HG03103 (cell line): ENCODE data around the gene JADE1.
A peak's percentile ranks its signal among the peaks of the same experiment; 100 is the strongest.

Experiments used
- ATAC-seq: cut with Tn5 transposase; IDR thresholded peaks from one replicate; pipeline ENCODE4 v1.9.1; 2021; ENCODE audit warnings: low read depth; ENCODE audit not compliant: unreplicated experiment

The JADE1 gene

DNA sequence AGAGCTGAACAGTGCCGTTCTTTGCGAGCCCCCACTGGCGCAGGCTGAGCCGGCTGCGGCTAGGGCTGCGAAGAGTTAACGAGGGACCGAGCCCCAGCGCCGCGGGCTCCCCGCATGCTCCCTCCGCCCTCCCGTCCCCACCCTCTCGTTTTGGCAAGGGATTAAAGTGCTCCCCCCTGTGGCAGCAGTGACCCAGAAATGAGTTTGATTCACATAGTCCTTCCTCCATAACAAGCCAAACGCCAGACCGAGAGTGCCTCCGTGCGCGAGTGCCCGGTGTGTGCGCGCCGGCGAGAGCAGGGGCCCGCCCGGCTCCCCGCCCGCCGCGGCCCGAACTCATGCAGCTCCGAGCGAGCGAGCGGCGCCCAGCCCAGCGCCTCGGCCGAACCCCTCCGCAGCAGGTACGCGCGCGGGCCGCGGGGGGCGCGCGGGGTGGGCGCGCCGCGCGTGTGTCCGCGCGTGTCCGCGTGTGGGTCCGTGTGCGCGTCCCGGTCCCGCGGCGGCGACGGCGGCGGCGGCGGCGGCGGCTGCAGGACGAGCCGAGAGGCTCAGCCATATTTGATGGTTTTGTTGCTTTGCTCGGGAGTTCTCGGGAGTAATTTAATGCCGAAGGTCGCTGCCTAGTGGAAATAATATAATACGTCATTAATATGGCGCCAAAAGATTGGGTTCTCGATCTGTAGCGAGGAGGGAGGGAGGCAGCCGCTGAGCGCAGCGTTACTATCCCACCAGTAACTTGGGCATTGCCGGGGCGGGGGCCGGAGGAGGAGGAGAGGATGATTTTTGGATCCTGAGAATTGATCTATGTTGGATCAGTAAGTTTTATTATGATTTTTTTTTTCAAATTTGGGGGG, at the start of gene JADE1:
TSS of gene JADE1 (plus strand) at position 224 of the 854 bp plus-strand sequence. CDS start 22,059 bp downstream, outside the sequence.
- peak; percentile 42 for ATAC-seq

DNA sequence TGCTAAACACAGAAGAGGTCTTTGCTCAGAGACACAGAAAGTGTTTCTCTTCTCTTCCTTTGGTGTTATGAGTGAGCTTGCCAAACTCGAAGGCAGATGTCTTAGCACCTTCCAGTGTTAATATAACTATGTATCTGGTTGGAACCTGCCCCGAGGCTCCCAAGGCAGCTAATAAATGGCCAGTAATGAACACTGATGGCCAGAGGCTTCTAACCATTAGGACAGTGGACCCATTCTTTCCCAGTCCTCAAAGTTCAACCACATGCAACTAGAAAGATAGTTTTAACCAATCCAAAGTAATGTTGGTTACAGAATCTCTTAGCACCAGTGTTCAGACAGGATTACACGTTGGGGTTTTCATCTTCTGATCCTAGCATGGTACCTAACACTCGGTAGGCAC, 42.7 kb upstream of the JADE1 start:
- ATAC-seq = no peak

DNA sequence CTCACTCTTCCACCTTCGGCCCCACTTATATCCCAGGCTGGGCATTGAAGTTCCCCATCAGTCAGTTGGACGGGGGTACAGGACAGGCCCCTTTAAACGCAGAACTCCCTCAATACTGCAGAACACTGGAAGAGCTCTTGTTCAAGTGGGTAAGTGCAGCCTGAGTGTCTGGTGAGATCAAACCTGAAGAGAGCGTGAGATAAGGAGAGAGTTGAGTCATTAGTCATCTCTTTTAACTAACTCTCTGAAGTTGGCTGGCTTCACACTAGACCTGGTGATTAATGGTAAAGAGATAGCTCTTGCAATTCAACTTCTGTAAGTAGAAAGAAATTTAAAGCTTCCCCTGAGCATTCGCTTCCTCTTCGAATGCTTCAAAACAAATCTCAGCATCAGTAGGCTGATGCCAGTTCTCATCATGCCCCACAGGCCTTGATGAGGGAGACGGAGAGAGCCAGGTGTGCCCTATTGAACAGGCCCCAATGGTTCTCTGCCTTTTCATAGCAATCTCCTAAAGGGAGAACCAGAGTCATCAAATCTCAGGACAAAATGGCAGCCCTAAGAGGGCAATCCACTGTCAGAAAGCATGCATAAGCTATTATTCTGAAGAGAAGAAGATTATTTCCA, 41.0 kb upstream of the JADE1 start:
- ATAC-seq = no peak

DNA sequence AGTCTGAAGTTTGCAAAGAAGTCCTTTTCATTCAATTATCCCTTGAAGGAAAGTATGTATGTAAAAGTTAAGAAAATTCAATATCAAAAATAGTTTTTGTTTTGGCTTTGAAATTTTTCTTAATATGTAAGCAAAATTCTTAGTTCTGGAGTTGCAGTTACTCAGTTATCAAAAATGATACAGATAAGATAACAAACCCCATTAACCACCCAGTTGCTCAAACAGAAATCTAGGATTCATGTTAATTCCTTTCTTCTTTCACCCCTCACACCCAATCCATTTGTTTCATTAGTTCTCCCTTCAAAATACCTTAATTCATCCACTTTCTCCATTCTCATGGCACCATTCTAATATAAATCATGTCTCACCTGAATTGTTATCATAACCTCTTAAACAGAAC, 40.5 kb upstream of the JADE1 start:
- ATAC-seq = no peak

DNA sequence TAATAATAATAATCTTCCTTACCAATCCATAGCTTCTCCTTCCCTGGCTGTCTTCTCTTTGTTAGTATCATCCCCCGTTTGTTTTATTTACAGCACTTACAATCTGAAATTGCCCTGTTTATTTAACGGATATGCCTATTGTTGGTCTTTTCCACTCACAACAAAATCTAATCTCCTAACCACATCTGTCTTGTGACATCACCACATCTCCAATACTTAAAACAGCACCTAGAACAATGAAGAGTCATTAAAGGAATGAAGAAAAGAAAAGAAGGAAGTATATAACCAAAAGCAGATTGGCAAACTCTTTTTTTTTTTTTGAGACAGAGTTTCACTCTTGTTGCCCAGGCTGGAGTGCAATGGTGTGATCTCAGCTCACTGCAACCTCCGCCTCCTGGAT, 38.7 kb upstream of the JADE1 start:
- no peak for ATAC-seq

DNA sequence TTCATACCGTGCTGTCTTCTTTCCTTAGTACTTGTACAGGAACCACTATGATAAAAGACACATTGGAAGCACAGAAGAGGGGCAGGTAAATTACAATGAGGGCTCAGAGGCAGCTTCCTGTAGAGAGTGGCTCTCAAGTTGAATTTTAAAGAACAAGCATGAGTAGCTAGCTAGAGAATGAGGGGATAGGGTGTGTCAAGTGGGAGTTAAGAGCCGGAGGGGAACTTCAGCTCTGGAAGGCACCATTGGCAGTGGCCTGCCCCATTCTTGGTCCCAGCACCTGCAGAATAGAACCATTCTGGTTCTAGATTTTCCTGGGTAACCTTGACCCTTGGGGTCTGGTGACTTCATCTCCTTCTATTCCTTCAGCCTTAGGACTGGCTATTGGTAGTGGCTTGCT, 34.0 kb upstream of the JADE1 start:
- no peak for ATAC-seq

DNA sequence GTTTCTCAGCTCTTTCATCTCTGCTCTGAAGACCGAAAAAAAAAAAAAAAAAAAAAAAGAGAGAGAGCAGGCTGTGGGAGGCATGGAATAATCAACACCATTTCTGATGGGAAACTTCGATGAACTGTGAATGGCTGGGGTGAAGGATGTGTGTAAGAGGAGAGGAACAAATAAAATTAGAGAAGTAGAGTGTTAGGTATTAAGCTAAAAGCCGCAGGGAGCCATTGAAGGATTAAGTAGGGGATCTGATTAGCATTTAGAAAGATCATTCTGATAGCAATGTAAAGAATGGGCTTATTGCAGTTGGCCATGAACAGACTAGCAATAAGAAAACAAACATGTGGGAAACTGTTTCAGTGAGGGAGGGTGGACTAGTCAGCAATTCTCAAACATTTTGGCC, 33.6 kb upstream of the JADE1 start:
- no peak for ATAC-seq

DNA sequence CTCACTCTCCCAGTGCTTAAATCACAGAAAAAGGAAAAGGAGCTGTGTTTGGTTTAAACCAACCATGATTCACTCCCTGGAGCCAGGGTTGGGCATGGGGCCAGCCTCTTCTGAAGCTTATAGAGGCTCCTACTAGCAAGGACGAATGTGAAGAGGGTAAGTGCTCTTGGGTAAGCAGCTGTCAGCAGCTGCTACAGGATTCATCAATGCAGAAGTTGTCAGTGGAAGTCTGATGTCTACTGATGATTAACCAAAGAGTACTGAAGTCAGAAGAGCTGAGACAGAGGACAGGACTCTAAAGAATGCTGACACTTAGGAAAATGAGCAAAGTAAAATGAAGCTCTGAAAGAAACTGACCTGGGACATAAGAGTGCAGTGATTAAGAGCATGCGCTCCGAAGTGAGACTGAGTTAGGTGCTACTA, 32.7 kb upstream of the JADE1 start:
- no peak for ATAC-seq

DNA sequence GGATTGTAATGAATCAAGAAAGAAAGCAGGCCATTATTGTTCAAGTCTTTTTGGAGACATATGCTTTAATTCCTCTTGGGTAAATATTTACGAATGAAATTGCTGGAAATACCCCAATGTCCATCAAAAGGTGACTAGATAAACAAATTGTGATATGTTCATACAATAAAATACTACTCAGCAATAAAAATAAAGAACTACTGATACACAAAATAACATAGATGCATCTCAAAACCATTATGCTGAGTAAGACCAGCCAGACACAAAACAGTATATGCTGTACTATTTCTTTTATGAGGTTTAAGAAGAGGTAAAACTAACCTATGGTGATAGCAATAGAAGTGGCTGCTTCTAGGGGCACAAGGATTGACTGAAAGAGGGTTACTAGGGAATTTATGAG, 28.8 kb upstream of the JADE1 start:
- ATAC-seq = no peak

DNA sequence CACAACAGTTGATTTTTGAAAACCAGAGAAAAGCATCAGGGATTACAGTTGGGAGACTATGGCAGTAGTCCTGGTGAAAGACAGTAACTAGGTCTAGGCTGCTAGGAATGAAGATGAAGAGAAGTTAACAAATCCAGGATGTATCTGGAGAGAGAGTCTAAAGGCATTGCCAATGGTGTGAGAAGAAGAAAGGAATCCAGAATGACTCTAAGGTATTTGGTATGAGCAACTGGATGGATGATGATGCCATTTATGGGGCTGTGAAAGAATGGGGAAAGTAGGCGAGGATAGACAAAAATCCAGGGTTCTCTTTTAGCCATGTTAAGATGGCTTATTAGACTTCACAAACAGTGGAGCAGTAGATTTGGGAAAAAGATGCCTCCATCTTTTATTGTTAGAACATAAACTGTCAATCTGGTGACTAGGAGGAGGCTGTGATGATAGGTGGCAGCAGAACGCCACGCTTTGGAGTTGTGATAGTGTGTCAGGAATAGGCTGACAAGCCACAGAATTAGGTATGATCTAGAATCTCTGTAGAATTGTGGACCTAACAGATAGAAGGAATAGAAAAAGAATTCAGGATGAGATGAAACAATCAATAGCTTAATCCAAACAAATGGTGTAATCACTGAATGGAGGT, 27.3 kb upstream of the JADE1 start:
- ATAC-seq = no peak

DNA sequence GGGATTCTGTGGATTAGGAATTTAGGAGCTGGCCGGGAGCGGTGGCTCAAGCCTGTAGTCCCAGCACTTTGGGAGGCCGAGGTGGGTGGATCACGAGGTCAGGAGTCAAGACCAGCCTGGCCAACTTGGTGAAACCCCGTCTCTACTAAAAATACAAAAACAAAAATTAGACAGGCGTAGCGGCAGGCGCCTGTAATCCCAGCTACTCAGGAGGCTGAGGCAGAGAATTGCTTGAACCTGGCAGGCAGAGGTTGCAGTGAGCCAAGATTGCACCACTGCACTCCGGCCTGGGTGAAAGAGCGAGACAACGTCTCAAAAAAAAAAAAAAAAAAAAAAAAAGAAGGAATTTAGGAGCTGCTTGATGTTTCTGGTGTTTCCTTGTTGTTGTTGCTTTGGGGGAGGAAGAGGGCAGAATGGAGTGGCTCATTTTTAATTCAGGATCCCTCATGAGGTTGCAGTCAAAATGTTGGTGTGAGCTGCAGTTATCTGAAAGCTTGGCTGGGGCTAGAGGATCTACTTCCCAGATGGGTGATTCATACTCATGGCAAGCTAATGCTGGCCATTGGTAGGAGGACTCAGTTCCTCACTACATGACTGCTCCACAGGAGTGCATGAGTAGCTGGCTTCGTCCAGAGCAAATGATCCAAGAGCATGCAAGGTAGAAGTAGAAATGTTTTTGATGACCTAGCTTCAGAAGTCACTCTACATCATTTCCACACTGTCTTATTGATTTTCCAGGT, 26.5 kb upstream of the JADE1 start:
- no peak for ATAC-seq

DNA sequence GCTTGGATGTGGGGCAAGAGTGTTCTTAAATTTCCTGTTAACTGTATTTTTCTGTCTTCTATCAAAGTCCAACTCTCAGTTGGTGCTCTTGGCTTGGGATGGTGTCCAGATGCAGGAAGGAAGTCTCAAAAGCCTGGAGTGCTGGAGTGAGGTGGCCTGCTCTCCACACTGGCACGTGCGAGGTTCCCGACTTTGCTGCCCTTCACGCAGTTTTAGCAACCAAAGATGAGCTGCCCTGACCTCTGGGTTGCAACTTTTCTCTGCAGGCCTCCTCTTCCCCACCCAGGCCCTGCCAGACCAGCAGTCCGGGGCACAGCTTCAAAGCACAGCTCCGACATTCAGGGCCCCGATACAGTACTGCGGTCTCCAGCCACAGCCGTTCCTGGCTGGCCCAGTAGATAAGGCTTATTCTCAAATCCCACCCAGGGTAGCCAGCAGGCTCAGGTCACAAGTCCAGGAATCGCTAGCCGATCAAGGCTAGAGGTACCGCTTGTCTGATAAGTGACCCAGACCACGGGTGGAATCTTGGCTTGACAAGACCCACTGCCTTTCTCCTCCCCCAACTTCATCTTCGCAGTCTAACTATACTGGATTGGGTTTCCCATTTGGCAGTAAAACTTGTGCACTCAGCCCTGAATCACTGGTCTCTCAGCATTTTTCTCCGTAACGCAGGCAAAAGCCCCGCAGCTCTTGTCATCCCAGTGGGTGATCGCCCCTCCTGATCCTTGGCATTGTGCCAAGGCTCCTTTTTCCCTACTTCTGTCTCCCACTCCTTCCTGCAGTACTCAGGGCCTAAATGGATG, 21.8 kb upstream of the JADE1 start:
- ATAC-seq = no peak

DNA sequence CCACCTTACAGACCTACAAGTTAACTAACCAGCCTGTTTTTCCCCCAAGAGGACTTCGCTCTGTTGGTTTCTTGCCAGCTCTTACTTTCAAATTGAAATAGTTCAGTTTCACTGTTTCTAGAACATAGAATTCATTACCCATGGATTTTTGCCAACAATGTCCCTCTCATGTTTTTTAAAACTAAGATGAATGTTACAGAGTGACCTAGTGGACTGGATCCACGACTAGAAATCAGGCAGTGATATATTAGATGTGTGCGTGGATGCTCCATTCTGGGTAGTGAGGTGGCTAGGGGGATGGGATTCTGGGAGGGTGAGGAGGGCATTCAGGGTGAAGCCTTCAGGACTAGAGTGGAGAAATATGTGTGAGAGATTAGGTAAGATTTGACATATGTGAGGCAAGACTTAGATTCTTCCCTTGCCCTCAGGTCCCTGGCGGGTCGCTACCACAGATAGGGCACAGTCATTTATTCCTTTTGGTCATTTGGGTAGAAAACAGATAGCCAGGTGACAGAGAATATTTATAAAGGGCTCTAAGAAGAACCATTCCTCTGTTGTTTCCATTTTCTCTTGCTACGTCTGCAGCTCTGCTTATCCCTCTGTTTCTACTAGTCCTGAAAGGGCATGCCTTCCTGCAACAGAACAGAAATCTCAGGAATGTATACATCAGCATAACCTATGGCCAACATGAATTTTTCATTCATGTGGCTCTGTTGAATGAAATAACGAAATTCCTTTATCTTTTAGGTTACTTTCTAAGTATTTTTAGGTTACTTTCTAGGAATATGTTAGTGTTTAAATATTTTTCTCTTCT, 15.4 kb upstream of the JADE1 start:
- ATAC-seq = no peak

DNA sequence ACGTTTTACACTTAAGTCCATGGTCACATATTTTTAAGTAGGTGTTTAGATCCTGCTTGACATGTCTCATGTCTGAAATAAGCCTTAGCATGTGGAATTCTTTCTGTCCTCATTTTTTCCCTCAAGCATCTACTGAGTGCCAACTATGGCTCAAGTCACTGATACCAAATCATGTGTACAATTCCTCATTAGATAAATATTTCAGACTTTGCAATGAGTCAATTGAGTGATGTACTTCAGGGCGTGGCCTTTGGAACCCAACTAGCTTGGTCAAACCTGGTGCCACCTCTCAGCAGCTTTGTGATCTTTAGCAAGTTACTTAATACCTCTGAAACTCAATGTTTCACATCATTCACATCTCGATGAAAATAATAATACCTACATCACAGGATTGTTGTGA, 12.6 kb upstream of the JADE1 start:
- ATAC-seq = no peak

DNA sequence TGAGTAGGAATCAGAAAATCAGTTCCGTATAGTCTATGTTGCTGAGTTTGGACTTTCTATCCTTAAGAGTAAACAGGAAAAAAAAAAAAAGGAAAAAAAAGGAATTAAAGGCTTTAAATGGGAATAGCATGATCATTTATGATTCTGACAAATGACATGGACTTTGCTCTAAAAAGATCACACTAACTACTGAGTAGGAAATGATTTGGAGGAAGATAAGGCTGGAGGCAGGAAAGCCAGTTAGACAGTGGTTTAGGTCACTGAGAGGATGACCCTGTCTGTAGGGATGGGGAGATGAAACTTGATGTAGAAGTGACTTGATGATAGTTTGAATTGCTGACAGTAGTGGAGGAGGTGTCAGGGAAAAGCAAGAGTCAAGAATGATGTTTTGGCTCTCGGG, 9.2 kb upstream of the JADE1 start:
- no peak for ATAC-seq

DNA sequence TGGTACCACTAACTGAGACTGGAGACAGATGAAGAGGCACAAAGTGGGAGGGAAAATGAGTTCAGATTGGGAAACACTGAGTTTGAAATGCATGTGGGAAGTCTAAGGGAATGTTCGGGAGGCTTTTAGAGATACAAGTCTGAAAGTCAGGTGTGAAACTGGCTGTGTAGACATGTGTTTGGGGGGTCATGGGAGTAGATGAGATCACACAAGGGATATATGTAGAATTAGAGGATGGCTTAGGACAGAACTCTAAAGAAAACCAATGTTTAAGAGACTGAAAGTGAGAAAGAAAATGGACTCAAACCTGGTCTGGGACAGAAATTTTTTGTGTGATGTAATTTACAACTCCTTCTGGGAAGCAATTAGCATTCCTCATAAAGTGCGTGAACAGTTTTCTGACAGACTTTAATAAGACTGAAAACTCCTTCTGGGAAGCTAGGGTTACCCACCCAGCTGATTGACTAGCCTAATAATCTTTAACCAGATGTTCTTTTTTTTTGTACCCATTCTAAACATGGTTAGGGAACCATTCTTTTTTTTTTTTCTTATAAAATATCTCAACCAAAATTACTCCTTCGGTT, 8.7 kb upstream of the JADE1 start:
- ATAC-seq = no peak

DNA sequence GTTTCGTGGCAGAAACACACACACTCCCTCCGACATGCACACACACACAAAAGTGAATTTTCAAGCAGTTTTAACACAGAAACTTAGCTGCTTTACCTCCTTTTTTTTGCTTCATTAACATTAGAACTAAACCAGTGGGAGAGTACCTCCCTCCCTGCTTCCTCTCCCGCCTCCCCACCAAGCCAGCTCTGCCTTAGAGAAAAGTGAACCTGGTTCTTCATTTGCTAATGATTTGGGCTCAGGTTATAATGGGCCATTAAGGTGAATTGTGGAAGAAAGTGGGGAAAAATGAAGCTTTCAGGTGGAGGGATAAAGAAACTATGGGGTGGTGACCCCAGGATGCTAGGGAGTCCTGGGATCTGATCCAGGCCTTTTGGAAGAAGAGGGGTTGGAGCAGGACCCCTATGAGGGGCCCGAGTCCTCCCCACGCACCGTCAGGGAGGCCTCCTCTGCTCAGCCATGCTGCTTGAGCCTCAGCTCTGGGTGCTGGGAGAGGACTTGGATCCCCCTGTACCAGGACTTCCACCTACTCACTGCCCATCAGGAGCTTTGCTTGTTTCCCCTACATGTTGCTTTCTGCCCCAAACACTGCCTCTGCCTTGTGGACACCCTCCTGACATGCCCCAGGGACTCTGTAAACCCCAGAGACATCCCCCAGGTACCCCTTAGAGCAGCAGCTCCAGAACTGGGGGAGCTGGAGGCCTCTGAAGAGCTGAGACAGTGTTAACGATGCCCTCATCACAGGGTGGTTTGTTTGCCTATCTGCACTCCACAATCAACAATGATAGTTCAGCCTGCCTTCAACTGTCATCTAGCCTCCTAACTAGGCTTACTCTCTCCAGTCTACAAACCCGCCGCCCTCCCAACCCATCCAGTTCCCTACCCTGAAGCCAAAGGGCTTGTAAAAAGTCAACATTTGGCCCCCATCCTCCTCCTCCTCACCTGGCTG, 6.5 kb upstream of the JADE1 start:
- no peak for ATAC-seq

DNA sequence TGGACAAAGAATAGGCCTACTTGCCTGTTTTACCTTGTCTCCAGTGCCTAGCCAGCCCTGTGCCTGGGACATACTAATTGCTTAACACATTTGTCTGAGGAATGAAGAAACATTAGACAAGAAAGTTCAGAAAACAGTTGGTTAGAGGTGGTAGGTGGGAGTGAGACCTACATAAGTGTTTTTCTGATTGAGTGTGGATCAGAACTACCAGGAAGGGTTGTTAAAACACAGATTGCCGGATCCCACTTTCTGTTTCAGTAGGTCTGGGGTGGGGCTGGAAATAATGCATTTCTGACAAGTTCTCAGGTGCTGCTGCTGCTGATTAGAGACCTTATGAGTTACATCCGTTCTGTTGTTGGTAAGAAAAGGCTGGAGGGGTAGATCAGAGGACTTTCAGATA, 5.7 kb upstream of the JADE1 start:
- no peak for ATAC-seq
